T-helper 2 cell treated with Interferon-gamma antibody and Interleukin-4, amounts not matched to agents 5 μg/mL and 100 μg/mL, for 36 hours (primary cell): ENCODE data around the gene PAPSS1.
"Not testable (repeated sequence)": the region's sequence is repeated elsewhere in the genome, so short reads cannot be mapped to it uniquely, and the experiment has no call there.

ENCODE experiments used
- DNase-seq: peaks from one replicate; pipeline ENCODE4 v3.0.0; 2021; ENCODE audit warnings: low spot score
- H3K27ac Mint-ChIP-seq: one replicate; pipeline ENCODE4 v1.8.0; 2021; ENCODE audit warnings: mild to moderate bottlenecking, mixed read lengths
- H3K27me3 Mint-ChIP-seq: one replicate; pipeline ENCODE4 v1.8.0; 2021; ENCODE audit warnings: low read depth, mixed read lengths
- H3K36me3 Mint-ChIP-seq: one replicate; pipeline ENCODE4 v1.8.0; 2021; ENCODE audit warnings: low read depth, mixed read lengths
- H3K4me1 Mint-ChIP-seq: one replicate; pipeline ENCODE4 v1.8.0; 2021; ENCODE audit warnings: low read depth, mixed read lengths
- H3K4me3 Mint-ChIP-seq: one replicate; pipeline ENCODE4 v1.8.0; 2022; ENCODE audit warnings: mild to moderate bottlenecking, moderate library complexity, mixed read lengths
- H3K9me3 Mint-ChIP-seq: one replicate; pipeline ENCODE4 v1.8.0; 2021; ENCODE audit warnings: mixed read lengths

Gene PAPSS1

DNA sequence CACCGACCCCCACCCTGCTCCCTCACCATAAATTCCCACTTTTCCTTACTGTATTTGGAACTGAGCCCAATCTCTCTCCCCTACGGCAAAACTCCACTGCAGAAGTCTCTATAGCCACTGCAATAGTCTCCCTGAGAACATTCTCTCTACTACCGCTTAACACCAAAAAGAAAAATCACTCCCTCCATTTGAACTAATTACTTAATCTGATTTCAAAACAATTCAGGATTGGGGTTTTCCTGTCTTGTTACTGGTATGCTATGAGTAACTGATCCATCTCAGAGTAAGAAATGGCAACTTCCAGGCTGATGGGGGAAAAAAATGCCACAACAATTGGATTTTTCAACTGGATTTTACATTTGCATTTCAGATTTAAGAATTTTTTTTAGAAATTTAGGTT is 5.8 kb downstream of the PAPSS1 start:
- Mint-ChIP-seq H3K9me3 (peaks cover 8% of the 10 kb centered on the region), H3K27me3 (no peaks in the 10 kb centered on the region), H3K27ac (no peak overlapping the region), H3K4me3 (no peak overlapping the region), H3K36me3 (peaks cover 10% of the 10 kb centered on the region), H3K4me1 (peaks cover 16% of the 10 kb centered on the region)
- DNase-seq: no peak

DNA sequence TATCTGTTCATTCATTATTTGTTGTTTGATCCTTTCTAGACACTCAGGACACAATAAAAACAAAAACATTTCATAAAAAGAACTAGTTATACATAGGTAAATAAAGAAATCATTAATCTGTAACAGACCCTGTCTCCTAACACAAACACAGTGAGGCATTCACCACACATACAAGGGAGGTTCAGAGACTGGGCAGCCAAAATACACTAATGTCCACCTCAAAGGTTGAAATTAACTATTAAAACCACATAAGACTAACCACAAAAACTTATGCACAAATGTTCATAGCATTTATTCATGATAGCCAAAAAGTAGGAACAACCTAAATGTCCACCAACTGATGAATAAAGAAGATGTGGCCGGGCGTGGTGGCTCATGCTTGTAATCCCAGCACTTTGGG is 7.8 kb downstream of the PAPSS1 start:
- Mint-ChIP-seq H3K27ac (no peak overlapping the region), H3K36me3 (peaks cover 13% of the 10 kb centered on the region)
- DNase-seq: no peak

DNA sequence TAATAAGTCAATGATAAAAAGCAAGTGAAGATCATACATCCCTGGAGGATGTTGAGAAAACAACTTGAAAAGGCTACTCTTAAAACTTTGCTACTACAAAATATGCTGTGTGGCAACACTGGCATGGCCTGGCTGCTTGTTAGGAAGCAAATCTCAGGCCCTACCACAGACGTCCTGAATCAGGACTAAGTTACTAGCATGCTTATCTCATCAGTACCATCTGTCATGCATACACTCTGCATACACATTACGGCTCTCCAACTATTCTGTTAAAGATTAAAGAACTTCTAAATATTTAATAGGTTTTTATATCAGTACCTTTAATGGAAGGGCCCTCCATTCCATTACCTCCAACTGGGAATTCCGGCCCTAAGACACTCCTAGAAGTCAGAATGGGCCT is 8.2 kb downstream of the PAPSS1 start:
- Mint-ChIP-seq H3K27me3 (no peaks in the 10 kb centered on the region), H3K4me1 (no peaks in the 10 kb centered on the region), H3K36me3 (peaks cover 13% of the 10 kb centered on the region), H3K9me3 (peaks cover 15% of the 10 kb centered on the region), H3K4me3 (no peak overlapping the region), H3K27ac (no peak overlapping the region)
- DNase-seq: no peak

More for the DNA sequence above, 7.8 kb downstream of the PAPSS1 start:
- H3K27me3 Mint-ChIP-seq: no peaks in the 10 kb centered on the region
- no peaks in the 10 kb centered on the region for H3K4me1 Mint-ChIP-seq
- peaks cover 15% of the 10 kb centered on the region for H3K9me3 Mint-ChIP-seq
- no peak overlapping the region for H3K4me3 Mint-ChIP-seq

DNA sequence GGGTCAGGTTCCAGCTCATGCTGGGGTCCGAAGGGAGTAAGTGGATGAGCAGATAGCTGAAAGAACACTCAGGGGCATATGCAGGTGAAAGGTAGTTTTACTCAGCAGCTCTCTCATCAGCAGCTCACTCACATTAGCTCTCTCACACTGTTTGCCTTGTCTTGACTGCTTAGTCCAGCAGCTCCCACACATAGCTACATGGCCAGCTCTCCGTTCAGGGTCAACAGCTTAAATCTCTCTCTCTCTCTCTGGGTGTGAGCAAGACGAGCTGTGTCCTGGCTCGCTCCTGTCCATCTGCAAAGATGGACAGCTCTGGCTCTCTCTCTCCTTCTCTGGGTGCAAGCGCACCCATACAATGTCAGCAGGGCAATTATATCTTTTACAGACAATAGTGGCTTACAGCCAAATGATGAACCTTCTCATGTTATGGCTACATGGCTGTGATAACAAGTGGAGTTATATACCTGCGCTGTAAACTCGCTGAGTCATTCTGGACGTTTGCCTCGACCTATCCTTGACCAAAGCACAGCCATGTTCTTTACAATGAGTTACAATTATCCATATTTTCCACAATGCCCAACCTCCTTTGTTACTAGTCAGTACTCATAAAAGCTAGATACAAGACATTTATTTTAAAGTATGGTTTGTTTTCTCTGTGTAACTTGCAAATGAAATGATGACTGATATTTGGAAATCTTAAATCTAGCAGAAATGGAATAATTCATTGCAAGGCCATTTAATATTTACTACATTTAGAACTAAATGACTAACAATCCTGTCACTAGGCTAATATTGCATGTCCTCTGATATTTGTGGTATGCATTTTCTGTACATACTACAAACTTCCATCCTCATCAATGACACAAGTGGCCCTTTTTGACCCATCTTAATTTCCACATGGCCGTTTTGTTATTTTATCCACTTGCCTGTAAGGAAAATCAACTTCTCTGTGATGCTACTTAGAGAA is 9.3 kb downstream of the PAPSS1 start:
- Mint-ChIP-seq H3K9me3 (peaks cover 20% of the 10 kb centered on the region), H3K27ac (no peak overlapping the region), H3K4me3 (no peak overlapping the region), H3K4me1 (no peaks in the 10 kb centered on the region), H3K36me3 (peaks cover 17% of the 10 kb centered on the region), H3K27me3 (no peaks in the 10 kb centered on the region)
- DNase-seq: no peak

DNA sequence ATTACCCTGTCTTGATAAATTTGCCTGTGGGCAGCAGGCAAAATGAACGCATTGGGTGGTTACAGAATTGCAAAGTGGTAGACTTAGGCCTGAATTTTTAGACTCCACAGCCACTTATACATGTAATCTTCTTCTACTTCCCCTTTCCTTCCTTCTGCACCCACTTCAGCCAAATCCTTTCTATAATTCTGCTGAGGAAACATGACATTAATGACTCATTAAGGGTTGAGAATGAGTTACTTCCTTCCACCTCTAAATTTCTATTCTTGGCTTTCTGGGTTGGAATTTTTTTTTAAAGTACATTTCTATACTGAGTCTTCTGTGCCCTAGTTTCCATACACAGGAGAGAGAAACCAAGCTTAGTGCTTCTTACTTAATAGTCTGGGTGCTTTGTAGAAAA is 10.1 kb downstream of the PAPSS1 start:
- H3K27ac Mint-ChIP-seq: no peak overlapping the region

DNA sequence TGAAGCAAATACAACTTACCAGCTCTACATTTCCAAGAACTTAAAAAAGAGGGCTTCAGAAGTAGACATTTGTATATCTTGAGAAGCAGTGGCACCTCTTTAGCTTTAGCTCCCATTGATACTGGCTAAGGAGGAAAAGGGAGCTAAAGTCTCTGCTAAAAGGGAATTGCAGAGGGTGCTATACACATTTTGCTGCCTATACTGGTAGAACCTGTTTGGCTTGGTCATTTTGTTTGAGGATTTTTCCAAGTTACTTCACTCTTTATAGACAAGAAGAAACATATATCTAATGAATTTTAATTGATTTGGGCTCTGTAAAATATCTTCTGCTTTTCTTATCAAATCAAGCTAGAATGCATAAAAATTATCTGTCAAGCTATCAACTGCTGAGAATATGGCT is 11.8 kb downstream of the PAPSS1 start:
- no peak overlapping the region for H3K27ac Mint-ChIP-seq
- H3K4me3 Mint-ChIP-seq: no peak overlapping the region
- no peak for DNase-seq
- peaks cover 20% of the 10 kb centered on the region for H3K36me3 Mint-ChIP-seq
- H3K4me1 Mint-ChIP-seq: no peaks in the 10 kb centered on the region
- H3K9me3 Mint-ChIP-seq: peaks cover 43% of the 10 kb centered on the region
- H3K27me3 Mint-ChIP-seq: no peaks in the 10 kb centered on the region

More for the DNA sequence above, 10.1 kb downstream of the PAPSS1 start:
- Mint-ChIP-seq H3K36me3 (peaks cover 19% of the 10 kb centered on the region), H3K9me3 (peaks cover 29% of the 10 kb centered on the region), H3K4me1 (no peaks in the 10 kb centered on the region), H3K27me3 (no peaks in the 10 kb centered on the region), H3K4me3 (no peak overlapping the region)
- no peak for DNase-seq

DNA sequence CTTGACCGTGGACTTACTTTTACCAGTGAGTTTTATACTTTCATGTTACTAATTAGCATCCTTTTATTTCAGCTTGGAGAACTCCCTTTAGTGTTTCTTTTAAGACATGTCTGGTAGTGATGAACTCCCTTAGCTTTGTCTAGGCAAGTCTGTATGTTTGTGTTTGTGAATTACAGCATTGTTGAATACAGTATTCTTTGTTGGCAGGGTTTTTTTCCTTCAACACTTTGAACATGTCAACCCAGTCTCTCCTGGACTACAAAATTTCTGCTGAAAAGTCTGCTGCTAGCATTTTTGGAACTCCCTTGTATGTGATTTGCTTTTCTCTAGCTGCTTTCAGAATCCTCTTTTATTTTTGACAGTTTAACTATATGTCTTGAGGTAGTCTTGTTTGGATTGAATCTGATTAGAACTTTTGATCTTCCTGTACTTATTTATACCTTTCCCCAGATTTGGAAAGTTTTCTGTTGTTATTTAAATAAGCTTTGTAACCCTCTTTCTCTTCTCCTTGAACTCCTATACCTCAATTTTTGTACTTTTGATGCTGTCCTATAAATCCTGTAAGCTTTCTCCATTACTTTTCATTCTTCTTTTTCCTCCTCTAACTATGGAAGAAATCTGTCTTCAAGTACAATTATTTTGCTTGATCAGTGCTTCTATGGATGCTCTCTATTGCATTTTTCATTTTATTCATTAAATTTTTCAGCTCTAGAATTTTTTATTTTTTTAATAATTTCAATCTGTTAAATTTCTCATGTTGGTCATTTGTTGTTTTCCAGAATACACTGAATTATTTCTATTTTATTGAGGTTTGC is 14.1 kb downstream of the PAPSS1 start:
- H3K27me3 Mint-ChIP-seq: no peaks in the 10 kb centered on the region
- DNase-seq: no peak
- no peak overlapping the region for H3K4me3 Mint-ChIP-seq
- peaks cover 28% of the 10 kb centered on the region for H3K36me3 Mint-ChIP-seq
- H3K4me1 Mint-ChIP-seq: no peaks in the 10 kb centered on the region
- no peak overlapping the region for H3K27ac Mint-ChIP-seq
- H3K9me3 Mint-ChIP-seq: peaks cover 49% of the 10 kb centered on the region

DNA sequence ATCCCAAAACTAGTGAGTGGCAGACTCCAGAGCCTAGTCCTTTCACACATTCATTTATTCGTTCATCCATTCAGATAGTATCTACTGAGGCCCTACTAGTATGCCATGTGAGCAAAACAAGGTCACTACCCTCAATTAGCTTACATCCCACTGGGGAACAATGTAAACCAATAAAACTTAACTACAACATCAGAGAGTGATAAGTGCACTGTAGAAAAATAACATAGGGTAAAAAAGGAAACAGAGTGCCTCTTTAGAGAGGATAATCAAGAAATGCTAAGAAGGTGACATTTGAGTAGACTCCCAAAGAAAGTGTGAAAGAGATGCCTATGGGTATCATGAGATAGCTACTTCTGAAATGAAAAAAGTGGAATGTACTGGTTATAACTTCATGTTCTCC is 18.5 kb downstream of the PAPSS1 start:
- H3K27ac Mint-ChIP-seq: no peak overlapping the region
- DNase-seq: no peak
- peaks cover 33% of the 10 kb centered on the region for H3K9me3 Mint-ChIP-seq
- H3K36me3 Mint-ChIP-seq: peaks cover 44% of the 10 kb centered on the region
- no peaks in the 10 kb centered on the region for H3K4me1 Mint-ChIP-seq
- H3K4me3 Mint-ChIP-seq: no peak overlapping the region
- no peaks in the 10 kb centered on the region for H3K27me3 Mint-ChIP-seq

DNA sequence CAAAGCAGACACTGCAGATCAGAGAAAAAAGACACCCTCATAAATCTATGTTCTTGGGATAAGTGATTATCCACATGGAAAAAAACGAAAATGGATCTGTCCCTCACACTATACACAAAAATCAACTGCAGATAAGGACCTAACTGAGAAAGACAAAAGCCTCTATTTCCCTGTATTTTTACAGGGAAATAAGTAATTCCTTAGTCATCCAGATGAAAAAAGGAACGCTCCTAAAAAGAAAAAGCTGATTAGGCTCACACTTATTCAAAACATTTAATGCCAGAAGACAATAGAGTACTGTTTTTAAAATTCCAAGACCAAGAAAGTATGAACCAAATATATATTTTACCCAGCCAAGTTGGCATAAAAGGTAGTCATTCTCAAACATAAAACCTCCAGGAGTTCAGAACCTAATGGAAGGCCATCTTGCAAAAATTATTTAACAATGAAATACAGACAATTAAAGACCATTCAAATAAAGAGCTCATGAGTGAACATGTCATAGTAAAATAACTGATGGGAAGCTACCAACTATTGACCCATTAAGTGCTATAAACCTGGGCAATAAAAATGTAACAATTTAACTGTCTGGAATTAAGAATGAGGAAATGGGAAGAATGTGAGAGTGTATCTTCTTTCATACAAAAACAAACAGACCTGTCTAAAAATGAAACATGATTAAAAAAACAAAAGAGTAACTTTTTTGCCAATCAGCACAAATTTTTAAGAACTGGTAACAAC is 20.4 kb downstream of the PAPSS1 start:
- Mint-ChIP-seq H3K9me3 (peaks cover 24% of the 10 kb centered on the region), H3K27me3 (no peaks in the 10 kb centered on the region), H3K4me3 (no peak overlapping the region), H3K27ac (no peak overlapping the region), H3K4me1 (peaks cover 4% of the 10 kb centered on the region), H3K36me3 (peaks cover 48% of the 10 kb centered on the region)
- no peak for DNase-seq

DNA sequence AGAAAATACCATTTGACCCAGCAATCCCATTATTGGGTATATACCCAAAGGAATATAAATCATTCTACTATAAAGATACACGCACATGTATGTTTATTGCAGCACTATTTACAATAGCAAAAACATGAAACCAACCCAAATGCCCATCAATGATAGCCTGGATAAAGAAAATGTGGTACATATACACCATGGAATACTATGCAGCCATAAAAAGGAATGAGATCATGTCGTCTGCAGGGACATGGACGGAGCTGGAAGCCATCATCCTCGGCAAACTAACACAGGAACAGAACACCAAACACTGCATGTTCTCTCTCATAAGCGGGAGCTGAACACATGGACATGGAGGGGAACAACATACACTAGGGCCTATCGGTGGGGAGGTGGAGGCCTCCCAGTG is 23.8 kb downstream of the PAPSS1 start:
- peaks cover 21% of the 10 kb centered on the region for H3K4me1 Mint-ChIP-seq
- not testable (repeated sequence) for H3K27me3 Mint-ChIP-seq, H3K4me3 Mint-ChIP-seq, H3K9me3 Mint-ChIP-seq, H3K27ac Mint-ChIP-seq, DNase-seq
- H3K36me3 Mint-ChIP-seq: peaks cover 62% of the 10 kb centered on the region

DNA sequence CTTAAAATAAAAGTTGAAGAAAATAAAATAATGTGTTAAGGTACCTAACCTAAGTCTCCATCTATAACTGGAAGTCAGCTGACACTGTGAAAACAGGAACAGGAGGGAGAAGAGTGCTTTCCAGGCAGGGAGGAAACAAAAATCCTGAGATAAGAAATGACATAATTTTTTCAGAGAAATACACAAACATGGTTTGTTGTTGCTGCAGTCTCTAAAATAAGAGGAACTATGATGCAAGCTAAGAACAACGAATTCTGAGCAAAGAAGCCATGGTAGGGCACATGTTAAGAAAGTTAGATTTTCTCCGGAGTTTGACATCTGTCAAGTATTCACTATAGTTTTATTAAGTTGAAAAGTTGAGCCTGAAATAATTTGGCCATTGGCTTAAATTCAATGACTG is 26.9 kb downstream of the PAPSS1 start:
- no peak overlapping the region for H3K27ac Mint-ChIP-seq
- no peak overlapping the region for H3K4me3 Mint-ChIP-seq
- H3K36me3 Mint-ChIP-seq: peaks cover 41% of the 10 kb centered on the region
- DNase-seq: no peak
- peaks cover 21% of the 10 kb centered on the region for H3K4me1 Mint-ChIP-seq
- peaks cover 5% of the 10 kb centered on the region for H3K9me3 Mint-ChIP-seq
- no peaks in the 10 kb centered on the region for H3K27me3 Mint-ChIP-seq

DNA sequence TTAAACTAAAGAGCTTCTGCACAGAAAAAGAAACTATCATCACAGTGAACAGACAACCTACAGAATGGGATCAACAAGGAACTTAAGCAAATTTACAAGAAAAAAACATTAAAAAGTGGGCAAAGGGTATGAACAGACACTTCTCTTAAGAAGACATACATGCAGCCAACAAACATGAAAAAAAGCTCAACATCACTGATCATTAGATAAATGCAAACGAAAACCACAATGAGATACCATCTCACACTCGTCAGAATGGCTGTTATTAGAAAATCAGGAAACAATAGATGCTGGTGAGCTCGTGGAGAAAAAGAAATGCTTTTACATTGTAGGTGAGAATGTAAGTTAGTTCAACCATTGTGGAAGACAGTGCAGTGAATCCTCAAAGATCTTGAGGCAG is 27.8 kb downstream of the PAPSS1 start:
- H3K9me3 Mint-ChIP-seq: peaks cover 5% of the 10 kb centered on the region
- peaks cover 35% of the 10 kb centered on the region for H3K36me3 Mint-ChIP-seq
- no peak for DNase-seq

DNA sequence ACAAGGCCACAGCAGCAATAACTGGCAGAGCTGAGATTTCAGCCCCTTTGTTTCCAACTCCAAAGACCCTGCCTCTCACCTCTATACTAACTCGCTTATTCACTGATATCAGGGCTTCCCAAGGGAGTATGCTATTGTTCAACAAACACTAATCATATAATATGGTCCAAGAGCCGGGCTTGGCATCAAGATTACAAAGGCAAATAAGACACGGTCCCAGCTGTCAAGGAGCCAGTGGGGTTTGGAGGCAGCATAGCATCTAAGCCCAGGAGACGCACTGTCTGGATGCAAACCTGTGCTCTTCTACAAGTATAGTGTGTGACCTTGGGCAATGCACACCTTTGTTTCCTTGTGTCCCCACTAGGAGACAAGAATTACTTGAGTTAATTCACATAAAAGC is 28.7 kb downstream of the PAPSS1 start:
- no peak overlapping the region for H3K27ac Mint-ChIP-seq
- peaks cover 35% of the 10 kb centered on the region for H3K36me3 Mint-ChIP-seq
- no peak for DNase-seq
- peaks cover 21% of the 10 kb centered on the region for H3K4me1 Mint-ChIP-seq
- no peak overlapping the region for H3K4me3 Mint-ChIP-seq
- H3K27me3 Mint-ChIP-seq: no peaks in the 10 kb centered on the region
- H3K9me3 Mint-ChIP-seq: peaks cover 3% of the 10 kb centered on the region

More for the DNA sequence above, 27.8 kb downstream of the PAPSS1 start:
- Mint-ChIP-seq H3K27ac (peak overlapping the region; percentile 32), H3K4me1 (peaks cover 21% of the 10 kb centered on the region), H3K27me3 (no peaks in the 10 kb centered on the region), H3K4me3 (peak overlapping the region; percentile 1)
